Keratinocyte (primary cell): ENCODE measurements around the gene TPSAB1. TPM values are rescaled to one million over a fixed set of nuclear protein-coding genes. Genes with fewer than 3 reads are reported as not detected.
"Not testable (repeated sequence)": the region's sequence is repeated elsewhere in the genome, so short reads cannot be mapped to it uniquely, and the experiment has no call there.

Experiments
- DNase-seq: peaks from one replicate; pipeline ENCODE4 v3.0.0-alpha.2; 2011; ENCODE audit warnings: low read depth, missing footprints, low spot score
- FAIRE-seq: peaks from 2 replicates; lab custom pipeline; 2011; peaks lifted over from hg19 to GRCh38; lab: Jason Lieb, UNC
- H2AFZ ChIP-seq: 2 replicates; pipeline ENCODE4 v1.6.0; 2012; ENCODE audit warnings: low read length, control low read depth, inconsistent platforms; ENCODE audit not compliant: control insufficient read depth
- H3K27ac ChIP-seq: 2 replicates; pipeline ENCODE4 v1.5.1; 2011; ENCODE audit warnings: low read length; ENCODE audit not compliant: control insufficient read depth, insufficient read depth
- H3K27me3 ChIP-seq: 3 replicates; pipeline ENCODE4 v1.6.0; 2011; ENCODE audit warnings: low read length; ENCODE audit not compliant: control insufficient read depth, insufficient read depth; ENCODE audit errors: extremely low read depth
- H3K36me3 ChIP-seq, 2 experiments: 2 replicates in 1 of 2; 3 replicates in 1 of 2; pipeline ENCODE4 v1.5.1; 2011; ENCODE audit warnings: low read length in 2 of 2, mild to moderate bottlenecking in 1 of 2; ENCODE audit not compliant: control insufficient read depth in 2 of 2, insufficient read depth in 2 of 2; ENCODE audit errors: extremely low read depth in 1 of 2
- H3K4me1 ChIP-seq: 3 replicates; pipeline ENCODE4 v1.5.1; 2011; ENCODE audit warnings: low read length; ENCODE audit not compliant: control insufficient read depth, insufficient read depth; ENCODE audit errors: extremely low read depth
- H3K4me2 ChIP-seq: 3 replicates; pipeline ENCODE4 v1.6.0; 2011; ENCODE audit warnings: low read depth, low read length; ENCODE audit not compliant: control insufficient read depth, insufficient read depth; ENCODE audit errors: extremely low read depth
- H3K4me3 ChIP-seq, 3 experiments: fragments of 200-600 bp in 1 of 3; sonication (generic) in 1 of 3; 2 replicates in 2 of 3; 3 replicates in 1 of 3; pipeline ENCODE4 v1.5.1; 2011 to 2016; ENCODE audit warnings: low read length in 3 of 3, mild to moderate bottlenecking in 3 of 3, control low read depth in 2 of 3, inconsistent platforms in 1 of 3, low read depth in 1 of 3, mixed read lengths in 1 of 3, mixed run types in 1 of 3, moderate library complexity in 1 of 3; ENCODE audit not compliant: control insufficient read depth in 2 of 3, insufficient read depth in 2 of 3; ENCODE audit errors: extremely low read depth in 1 of 3
- H3K79me2 ChIP-seq: 2 replicates; pipeline ENCODE4 v1.6.0; 2012; ENCODE audit warnings: low read length; ENCODE audit not compliant: control insufficient read depth, insufficient read depth
- H3K9ac ChIP-seq: 3 replicates; pipeline ENCODE4 v1.6.0; 2011; ENCODE audit warnings: low read length; ENCODE audit not compliant: control insufficient read depth, insufficient read depth; ENCODE audit errors: extremely low read depth
- H3K9me1 ChIP-seq: 3 replicates; pipeline ENCODE4 v1.6.0; 2011; ENCODE audit warnings: low read length; ENCODE audit not compliant: control insufficient read depth, insufficient read depth; ENCODE audit errors: extremely low read depth
- H3K9me3 ChIP-seq: 2 replicates; pipeline ENCODE4 v1.5.1; 2012; ENCODE audit warnings: low read depth, low read length; ENCODE audit not compliant: control insufficient read depth
- H4K20me1 ChIP-seq: 3 replicates; pipeline ENCODE4 v1.6.0; 2011; ENCODE audit warnings: low read length; ENCODE audit not compliant: control insufficient read depth, insufficient read depth; ENCODE audit errors: extremely low read depth
- dilution Hi-C: fragments of 300-500 bp; cut with MboI; formaldehyde crosslinking; loops from one replicate; pipeline ENCODE4 v1.7.0; 2020; ENCODE audit warnings: low sequenced_read_pairs; ENCODE audit not compliant: extremely low pct_ligation_motif_present
- polyA plus RNA-seq, 5 experiments: library from polyadenylated mRNA; depleted of rRNA in 3 of 5; stranded (reverse) in 3 of 5; stranded (forward) in 1 of 5; unstranded in 1 of 5; fragments of >200 nt; gene quantifications; 1 replicate in 1 of 5; 2 replicates in 3 of 5; 3 replicates in 1 of 5; pipeline versions ENCODE4 v1.2.1 to v1.2.3, GENCODE V29; 2011 to 2012; ENCODE audit warnings: missing spikeins in 2 of 5, low read depth in 1 of 5, low replicate concordance in 1 of 5

Gene TPSAB1
- polyA plus RNA-seq, 1 donor (not counting 4 experiments of a cell fraction or from before 2014, with no cell fraction given) = not detected

DNA sequence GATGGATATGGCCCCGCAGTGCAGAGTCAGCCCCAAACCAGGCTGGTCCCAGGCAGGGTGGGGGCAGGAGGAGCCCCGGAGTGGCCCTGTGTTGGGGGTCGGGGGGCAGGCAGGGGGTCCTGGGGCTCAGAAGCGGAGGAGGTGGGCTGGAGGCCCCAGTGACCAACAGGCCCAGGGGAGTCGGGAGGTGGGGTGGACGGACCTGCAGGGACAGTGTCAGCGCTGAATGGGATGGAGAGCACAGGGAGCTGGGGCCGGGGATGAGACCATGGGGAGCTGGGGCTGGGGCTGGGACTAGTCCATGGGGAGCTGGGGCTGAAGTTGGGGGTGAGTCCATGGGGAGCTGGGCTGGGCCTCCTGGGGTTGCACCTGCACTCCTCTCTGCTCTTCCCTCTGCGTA lies 930 bp upstream of the TPSAB1 start:
- dilution Hi-C loops, H3K9me1 ChIP-seq, H4K20me1 ChIP-seq, FAIRE-seq, DNase-seq, H3K27me3 ChIP-seq, H3K9ac ChIP-seq, H3K9me3 ChIP-seq, H3K4me1 ChIP-seq, H2AFZ ChIP-seq, H3K79me2 ChIP-seq, H3K4me2 ChIP-seq, H3K27ac ChIP-seq, H3K4me3 ChIP-seq, H3K36me3 ChIP-seq: not testable (repeated sequence)

DNA sequence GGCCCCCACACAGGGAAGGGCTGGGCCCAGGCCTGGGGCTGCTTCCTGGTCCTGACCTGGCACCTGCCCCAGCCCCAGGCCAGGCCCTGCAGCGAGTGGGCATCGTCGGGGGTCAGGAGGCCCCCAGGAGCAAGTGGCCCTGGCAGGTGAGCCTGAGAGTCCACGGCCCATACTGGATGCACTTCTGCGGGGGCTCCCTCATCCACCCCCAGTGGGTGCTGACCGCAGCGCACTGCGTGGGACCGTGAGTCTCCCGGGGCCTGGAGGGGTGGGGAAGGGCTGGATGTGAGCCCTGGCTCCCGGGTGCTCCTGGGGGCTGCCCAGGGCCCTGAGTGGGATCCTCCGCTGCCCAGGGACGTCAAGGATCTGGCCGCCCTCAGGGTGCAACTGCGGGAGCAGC lies 576 bp downstream of the TPSAB1 start:
- H3K79me2 ChIP-seq, H3K4me2 ChIP-seq, DNase-seq, H3K9me3 ChIP-seq, H3K4me1 ChIP-seq, dilution Hi-C loops, H3K27me3 ChIP-seq, H3K36me3 ChIP-seq, H3K9ac ChIP-seq, H4K20me1 ChIP-seq, H3K9me1 ChIP-seq, FAIRE-seq, H2AFZ ChIP-seq, H3K4me3 ChIP-seq, H3K27ac ChIP-seq: not testable (repeated sequence)

DNA sequence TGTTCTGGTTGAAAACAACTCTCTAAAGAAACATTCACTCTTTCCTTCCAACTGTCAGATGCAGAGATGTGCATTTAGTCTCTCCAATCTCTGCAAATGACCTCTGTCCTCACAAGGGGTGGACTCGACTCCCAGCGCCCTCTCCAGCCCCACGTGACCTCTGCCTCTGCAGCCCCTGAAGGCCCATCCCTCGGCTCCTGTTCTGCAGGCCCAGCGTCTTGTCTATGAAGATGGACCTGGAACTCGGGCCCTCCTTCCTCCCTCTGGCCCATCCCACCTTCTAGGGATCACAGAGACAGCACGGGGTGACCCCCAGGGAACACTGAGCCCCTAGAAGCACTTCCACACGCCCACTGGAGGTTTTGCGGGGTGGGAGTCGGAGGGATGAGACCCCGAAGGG lies 2.9 kb downstream of the TPSAB1 start:
- H3K9me1 ChIP-seq, H2AFZ ChIP-seq, H3K36me3 ChIP-seq, H3K4me2 ChIP-seq, H3K9me3 ChIP-seq, H3K4me3 ChIP-seq, H3K27ac ChIP-seq, dilution Hi-C loops, H3K4me1 ChIP-seq, H4K20me1 ChIP-seq, DNase-seq, H3K79me2 ChIP-seq, FAIRE-seq, H3K9ac ChIP-seq: not testable (repeated sequence)
- H3K27me3 ChIP-seq = peaks cover 11% of the 10 kb centered on the region

DNA sequence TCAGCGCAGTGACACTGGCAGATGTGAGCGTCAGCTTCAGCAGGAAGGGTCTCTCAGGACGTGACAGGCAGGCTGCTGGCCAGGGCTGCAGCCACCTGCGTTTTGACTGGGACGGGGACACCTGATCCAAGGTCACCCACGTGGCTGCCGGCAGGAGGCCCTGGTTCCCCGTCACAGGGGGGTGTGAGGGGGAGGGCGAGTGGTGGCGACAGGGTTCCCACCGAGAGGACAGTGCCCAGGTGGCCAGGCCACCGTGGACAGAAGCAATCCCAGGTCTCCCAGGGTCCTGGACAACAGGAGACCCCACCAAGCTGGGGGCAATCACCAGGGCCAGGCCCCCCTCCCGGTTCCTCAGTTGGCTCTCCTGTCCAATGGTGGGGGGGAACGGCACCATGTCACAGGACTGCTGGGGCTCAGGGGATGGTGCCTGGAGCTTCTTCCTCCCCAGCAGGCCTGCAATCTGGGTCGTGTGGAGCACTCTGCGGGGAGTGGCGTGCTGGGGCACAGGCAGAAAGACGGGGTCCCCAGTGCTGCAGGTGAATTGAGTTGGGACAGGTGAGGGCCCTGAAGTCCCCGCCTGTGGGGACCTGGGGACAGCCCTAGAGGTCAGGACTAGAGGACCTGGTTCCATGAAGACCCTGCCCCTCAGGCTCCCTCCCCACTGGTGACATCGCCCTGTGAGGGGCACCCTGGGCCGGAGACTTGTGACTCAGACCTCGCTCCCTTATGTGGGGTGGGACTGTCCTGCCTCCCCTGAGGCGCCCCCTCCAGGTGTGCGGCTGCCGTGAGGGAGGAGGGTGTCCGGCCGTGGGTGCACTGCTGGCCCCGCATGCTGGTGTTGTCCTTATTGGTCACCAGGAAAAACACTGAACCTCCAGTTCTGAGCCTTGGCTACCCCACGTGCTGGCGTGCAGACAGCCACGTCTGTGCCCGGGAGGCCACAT lies 3.7 kb downstream of the TPSAB1 start:
- H3K4me2 ChIP-seq, H3K27ac ChIP-seq, H3K9me1 ChIP-seq, H3K9me3 ChIP-seq, H3K4me1 ChIP-seq, H3K9ac ChIP-seq, FAIRE-seq, H2AFZ ChIP-seq, H3K4me3 ChIP-seq, dilution Hi-C loops, H3K36me3 ChIP-seq, H4K20me1 ChIP-seq, DNase-seq, H3K79me2 ChIP-seq: not testable (repeated sequence)
- peaks cover 11% of the 10 kb centered on the region for H3K27me3 ChIP-seq
